MM.1S (cell line): ENCODE results near the gene FBXO34.

Source experiments
- EZH2 ChIP-seq: fragments of 300-600 bp; sonication (generic); optimal IDR thresholded peaks from 2 replicates; pipeline ENCODE3; 2017; ENCODE audit warnings: low read depth, mild to moderate bottlenecking, antibody characterized with exemption, low read length, mixed read lengths
- TF ChIP-seq, protein P1 (sequence below): fragments of 300-600 bp; sonication (generic); IDR thresholded peaks from 2 replicates; pipeline ENCODE4 v1.5.1; 2016; ENCODE audit warnings: antibody characterized with exemption, low read length, mixed read lengths

DNA sequence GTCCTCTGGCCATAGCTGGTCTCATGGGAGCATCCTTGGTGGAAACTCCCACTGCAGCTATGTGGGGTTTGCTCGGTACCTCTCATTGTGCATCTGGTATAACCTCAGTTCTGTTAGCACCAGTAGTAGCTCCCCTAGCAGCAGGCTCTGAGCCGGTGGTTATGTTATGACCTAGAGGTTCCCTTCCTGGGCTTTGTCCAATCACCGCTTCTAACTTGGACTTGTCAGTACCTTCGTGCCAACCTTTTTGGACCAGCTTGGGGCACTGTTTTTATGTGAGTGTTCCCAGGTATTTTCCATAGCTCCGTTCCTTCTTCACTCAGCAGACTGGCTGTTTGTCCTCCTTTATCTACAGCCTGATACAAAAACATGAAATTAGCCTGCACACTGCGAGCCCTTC is 84.7 kb downstream of the FBXO34 start:
- TF ChIP-seq, protein P1, sequence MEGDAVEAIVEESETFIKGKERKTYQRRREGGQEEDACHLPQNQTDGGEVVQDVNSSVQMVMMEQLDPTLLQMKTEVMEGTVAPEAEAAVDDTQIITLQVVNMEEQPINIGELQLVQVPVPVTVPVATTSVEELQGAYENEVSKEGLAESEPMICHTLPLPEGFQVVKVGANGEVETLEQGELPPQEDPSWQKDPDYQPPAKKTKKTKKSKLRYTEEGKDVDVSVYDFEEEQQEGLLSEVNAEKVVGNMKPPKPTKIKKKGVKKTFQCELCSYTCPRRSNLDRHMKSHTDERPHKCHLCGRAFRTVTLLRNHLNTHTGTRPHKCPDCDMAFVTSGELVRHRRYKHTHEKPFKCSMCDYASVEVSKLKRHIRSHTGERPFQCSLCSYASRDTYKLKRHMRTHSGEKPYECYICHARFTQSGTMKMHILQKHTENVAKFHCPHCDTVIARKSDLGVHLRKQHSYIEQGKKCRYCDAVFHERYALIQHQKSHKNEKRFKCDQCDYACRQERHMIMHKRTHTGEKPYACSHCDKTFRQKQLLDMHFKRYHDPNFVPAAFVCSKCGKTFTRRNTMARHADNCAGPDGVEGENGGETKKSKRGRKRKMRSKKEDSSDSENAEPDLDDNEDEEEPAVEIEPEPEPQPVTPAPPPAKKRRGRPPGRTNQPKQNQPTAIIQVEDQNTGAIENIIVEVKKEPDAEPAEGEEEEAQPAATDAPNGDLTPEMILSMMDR, result no peak
- TF ChIP-seq EZH2, result no peak
